Lower lobe of right lung (tissue), 2 donors: ENCODE measurements around the gene RPTOR. TPM values are rescaled to one million over a fixed set of nuclear protein-coding genes. Genes with fewer than 3 reads are reported as not detected.
A peak's percentile ranks its signal among the peaks of the same experiment; 100 is the strongest.

Source experiments
- ATAC-seq, 2 donors: fragments of 200-7000 bp; cut with Tn5 transposase; one replicate each; pipeline ENCODE4 v1.9.1; 2020 to 2022; ENCODE audit warnings: mild to moderate bottlenecking in 2 of 2, moderate library complexity in 2 of 2
- DNase-seq: peaks from one replicate; pipeline ENCODE4 v3.0.0-alpha.2; 2020
- H3K27ac ChIP-seq: fragments of 200-600 bp; one replicate; pipeline ENCODE4 v1.8.0; 2022
- H3K27me3 ChIP-seq: fragments of 200-600 bp; one replicate; pipeline ENCODE4 v1.8.0; 2022; ENCODE audit warnings: low read depth
- H3K36me3 ChIP-seq: fragments of 200-600 bp; one replicate; pipeline ENCODE4 v1.8.0; 2022; ENCODE audit warnings: mild to moderate bottlenecking
- H3K4me1 ChIP-seq: fragments of 200-600 bp; one replicate; pipeline ENCODE4 v1.8.0; 2022
- H3K4me3 ChIP-seq: fragments of 200-600 bp; one replicate; pipeline ENCODE4 v1.8.0; 2022; ENCODE audit warnings: mild to moderate bottlenecking
- H3K9me3 ChIP-seq: fragments of 200-600 bp; one replicate; pipeline ENCODE4 v1.8.0; 2022
- intact Hi-C: fragments of 100-400 bp; cut with DNase I; formaldehyde crosslinking; loops from one replicate; pipeline ENCODE4 v1.11.0; 2022
- total RNA-seq: library from RNA; stranded (reverse); fragmentation: NEBNext Ultra II Directional; extraction: Animal tissue kit (Norgen Biotek cat#: 25700); gene quantifications from one replicate; pipeline ENCODE4 v1.2.1, GENCODE V29; 2021
- TF ChIP-seq, protein P1 (sequence below): fragments of 200-600 bp; IDR thresholded peaks from one replicate; pipeline ENCODE4 v1.8.0; 2022; ENCODE audit warnings: antibody characterized with exemption, mild to moderate bottlenecking
- donor health status: DM: no; HTN: yes; CAD: no; lungs with severe emphysema.

Gene RPTOR
- total RNA-seq, 1 donor from 2014 or later: 34.0 TPM

DNA sequence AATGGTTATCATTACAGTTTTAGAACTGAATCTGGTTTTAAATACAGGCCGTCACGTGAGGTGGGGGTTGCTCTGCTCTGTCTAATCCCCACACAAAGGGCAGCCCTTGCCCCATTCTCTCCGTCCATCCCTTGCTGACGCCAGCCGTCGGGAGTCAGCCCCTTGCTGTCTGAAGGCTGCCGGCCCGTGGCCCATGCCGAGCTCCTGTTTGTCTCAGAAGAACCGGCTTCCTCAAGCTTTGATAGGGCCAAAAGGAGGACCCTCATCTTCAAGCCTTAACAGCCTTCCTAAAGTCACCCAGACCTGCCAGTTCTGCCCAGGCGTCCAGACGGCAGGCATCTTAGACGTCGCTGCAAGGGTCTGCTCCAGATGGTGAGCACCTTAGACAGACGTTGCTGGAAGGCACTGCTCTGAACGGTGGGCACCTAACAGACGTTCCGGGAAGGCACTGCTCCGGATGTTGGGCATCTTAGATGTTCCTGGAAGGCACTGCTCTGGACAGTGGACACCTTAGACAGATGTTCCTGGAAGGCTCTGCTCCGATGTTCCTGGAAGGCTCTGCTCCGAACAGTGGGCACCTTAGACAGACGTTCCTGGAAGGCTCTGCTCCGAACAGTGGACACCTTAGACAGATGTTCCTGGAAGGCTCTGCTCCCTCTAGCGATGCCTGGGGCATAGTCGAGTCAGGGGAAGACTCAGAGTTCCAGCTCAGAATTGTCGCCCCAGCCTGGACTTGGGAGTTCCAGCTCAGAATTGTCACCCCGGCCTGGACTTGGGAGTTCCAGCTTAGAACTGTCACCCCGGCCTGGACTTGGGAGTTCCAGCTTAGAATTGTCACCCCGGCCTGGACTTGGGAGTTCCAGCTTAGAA, 411.9 kb downstream of the RPTOR start:
- no peaks in the 10 kb centered on the region for H3K9me3 ChIP-seq
- H3K27me3 ChIP-seq: no peaks in the 10 kb centered on the region
- peaks cover 18% of the 10 kb centered on the region for H3K4me1 ChIP-seq
- DNase-seq: peak; percentile 25
- H3K36me3 ChIP-seq: peaks cover 28% of the 10 kb centered on the region
- ATAC-seq: no peak
- no peak overlapping the region for H3K4me3 ChIP-seq
- no peak overlapping the region for H3K27ac ChIP-seq
- intact Hi-C loops: no loop called here
- TF ChIP-seq, protein P1, sequence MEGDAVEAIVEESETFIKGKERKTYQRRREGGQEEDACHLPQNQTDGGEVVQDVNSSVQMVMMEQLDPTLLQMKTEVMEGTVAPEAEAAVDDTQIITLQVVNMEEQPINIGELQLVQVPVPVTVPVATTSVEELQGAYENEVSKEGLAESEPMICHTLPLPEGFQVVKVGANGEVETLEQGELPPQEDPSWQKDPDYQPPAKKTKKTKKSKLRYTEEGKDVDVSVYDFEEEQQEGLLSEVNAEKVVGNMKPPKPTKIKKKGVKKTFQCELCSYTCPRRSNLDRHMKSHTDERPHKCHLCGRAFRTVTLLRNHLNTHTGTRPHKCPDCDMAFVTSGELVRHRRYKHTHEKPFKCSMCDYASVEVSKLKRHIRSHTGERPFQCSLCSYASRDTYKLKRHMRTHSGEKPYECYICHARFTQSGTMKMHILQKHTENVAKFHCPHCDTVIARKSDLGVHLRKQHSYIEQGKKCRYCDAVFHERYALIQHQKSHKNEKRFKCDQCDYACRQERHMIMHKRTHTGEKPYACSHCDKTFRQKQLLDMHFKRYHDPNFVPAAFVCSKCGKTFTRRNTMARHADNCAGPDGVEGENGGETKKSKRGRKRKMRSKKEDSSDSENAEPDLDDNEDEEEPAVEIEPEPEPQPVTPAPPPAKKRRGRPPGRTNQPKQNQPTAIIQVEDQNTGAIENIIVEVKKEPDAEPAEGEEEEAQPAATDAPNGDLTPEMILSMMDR: no peak

DNA sequence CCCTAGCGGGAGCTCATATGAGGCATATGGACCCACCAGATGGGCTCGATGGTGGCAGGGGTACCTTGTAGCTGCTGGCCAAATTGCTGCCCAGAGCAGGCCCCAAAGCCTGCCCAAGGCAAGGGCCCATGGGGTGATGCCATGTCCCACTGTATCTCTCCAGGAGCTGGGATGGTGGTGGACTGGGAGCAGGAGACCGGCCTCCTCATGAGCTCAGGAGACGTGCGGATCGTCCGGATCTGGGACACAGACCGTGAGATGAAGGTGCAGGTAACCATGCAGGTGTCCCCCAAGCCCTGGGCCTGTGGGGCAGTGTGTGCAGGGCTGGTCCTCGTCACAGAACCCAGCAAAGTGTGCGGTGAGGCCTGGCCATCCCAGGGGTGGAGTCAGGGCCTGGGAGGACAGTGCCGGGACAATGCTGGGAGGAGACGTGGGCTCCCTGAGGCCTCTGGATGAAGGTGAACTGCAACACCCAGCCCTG, 412.9 kb downstream of the RPTOR start:
- Histone ChIP-seq H3K36me3 (peaks cover 26% of the 10 kb centered on the region), H3K9me3 (no peaks in the 10 kb centered on the region), H3K27me3 (no peaks in the 10 kb centered on the region), H3K4me3 (no peak overlapping the region), H3K27ac (no peak overlapping the region), H3K4me1 (peaks cover 18% of the 10 kb centered on the region)
- TF ChIP-seq, protein P1: no peak
- no peak for ATAC-seq
- peak; percentile 33 for DNase-seq
- intact Hi-C loops: no loop called here

DNA sequence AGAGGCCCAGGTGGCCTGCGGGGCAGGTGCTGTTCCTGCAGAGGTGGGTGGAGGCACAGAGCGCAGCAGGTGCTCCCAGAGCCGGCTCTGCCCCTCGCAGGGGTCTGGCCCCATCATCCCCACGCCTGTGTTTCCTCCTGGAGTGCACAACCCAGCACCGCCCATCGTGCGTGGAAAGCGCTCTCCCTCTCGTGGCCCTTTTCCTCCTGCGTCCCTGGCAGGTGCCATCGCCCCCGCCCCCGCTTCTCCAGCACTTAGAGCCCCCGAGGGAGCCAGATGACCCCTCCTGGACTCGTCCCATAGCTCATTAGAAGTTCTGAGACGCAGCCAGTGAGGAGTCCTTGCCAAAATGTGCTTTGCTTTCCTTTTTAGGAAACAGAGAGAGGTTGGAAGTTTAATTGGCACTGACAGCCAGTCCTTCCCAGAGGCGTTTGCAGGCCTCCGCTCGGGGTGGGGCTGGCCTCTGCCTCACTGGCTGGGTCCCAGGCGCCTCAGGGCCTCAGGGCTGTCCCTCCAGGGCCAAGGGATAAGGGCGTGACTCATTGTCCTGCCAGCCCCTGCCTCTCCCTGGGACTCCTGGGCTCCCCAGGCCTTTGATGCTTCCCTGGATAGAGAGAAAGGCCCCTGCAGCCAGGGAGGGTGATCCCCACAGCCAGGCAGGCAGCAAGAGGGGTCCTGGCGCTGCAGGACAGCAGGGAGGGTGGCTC, 414.8 kb downstream of the RPTOR start:
- peaks cover 36% of the 10 kb centered on the region for H3K36me3 ChIP-seq
- intact Hi-C loops: no loop called here
- H3K27me3 ChIP-seq: no peaks in the 10 kb centered on the region
- peaks cover 18% of the 10 kb centered on the region for H3K4me1 ChIP-seq
- DNase-seq (peak; percentile 60), ATAC-seq (peak; percentile 57 to 73)
- peak overlapping the region; percentile 46 for H3K27ac ChIP-seq
- TF ChIP-seq, protein P1: no peak
- no peaks in the 10 kb centered on the region for H3K9me3 ChIP-seq
- no peak overlapping the region for H3K4me3 ChIP-seq

DNA sequence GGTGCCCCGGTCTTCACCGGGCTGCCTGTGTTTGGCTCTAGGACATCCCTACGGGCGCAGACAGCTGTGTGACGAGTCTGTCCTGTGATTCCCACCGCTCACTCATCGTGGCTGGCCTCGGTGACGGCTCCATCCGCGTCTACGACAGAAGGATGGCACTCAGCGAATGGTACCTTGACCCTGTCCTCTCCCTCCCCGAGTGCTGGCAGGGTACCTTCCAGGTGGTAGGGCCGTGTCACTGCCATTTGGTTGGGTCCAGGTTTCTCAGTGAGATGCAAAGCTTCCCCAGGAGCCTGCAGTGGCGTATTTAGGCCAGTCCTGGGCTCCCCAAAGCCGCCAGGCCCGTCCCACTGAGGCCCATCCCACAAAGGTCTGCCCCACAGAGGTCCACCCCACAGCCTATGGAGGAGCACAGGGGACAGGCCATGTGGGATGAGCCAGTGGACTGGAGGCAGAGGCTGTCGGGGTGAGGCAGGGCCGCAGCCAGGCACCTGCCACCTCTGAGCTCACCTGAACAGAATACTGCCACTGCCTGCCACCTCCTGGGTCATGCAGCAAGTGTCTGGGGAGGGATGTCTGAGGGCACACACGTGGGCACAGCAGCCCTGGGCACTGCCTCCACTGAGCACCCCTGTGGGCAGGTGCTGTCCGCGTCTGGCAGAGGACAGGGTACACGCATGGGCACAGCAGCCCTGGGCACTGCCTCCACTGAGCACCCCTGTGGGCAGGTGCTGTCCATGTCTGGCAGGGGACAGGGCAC, 415.6 kb downstream of the RPTOR start:
- intact Hi-C loops: no loop called here
- Histone ChIP-seq H3K4me1 (peaks cover 18% of the 10 kb centered on the region), H3K27ac (peak overlapping the region; percentile 46), H3K36me3 (peaks cover 39% of the 10 kb centered on the region), H3K9me3 (no peaks in the 10 kb centered on the region), H3K27me3 (no peaks in the 10 kb centered on the region), H3K4me3 (no peak overlapping the region)
- no peak for DNase-seq
- TF ChIP-seq, protein P1: no peak
- ATAC-seq: no peak

DNA sequence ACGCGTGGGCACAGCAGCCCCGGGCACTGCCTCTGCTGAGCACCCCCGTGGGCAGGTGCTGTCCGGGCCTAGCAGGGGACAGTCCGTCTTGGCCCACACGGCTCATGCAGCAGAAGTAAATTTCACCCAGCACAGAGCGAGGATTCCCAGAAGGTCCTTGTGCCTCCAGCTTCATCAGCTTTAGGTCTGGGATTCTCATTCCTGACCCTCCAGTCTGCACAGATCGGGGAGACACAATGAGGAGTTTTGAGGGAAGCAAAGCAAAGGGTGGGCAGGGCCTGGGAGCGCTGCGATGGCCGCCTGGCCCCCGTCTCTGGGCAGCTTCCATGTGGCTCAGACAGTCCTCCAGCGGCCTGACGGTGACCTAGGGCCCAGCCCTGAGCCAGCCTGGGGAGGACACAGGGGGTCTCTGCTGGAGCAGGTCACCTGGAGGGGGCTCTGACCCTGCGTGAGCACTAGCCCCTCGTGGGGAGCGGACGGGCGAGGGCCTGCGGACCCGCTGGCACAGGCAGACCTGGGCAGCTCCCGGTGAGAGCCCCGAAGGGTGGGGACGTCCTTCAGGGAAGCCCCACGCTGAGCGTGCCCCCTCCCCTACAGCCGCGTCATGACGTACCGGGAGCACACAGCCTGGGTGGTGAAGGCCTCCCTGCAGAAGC, 416.3 kb downstream of the RPTOR start:
- peak; percentile 42 for DNase-seq
- Histone ChIP-seq H3K27ac (no peak overlapping the region), H3K4me3 (no peak overlapping the region), H3K27me3 (no peaks in the 10 kb centered on the region), H3K9me3 (no peaks in the 10 kb centered on the region), H3K4me1 (peaks cover 18% of the 10 kb centered on the region), H3K36me3 (peaks cover 44% of the 10 kb centered on the region)
- TF ChIP-seq, protein P1: no peak
- ATAC-seq: no peak
- intact Hi-C loops: no loop called here
